Liver (tissue), 9 donors: ENCODE measurements around the gene CIB2. TPM values are rescaled to one million over a fixed set of nuclear protein-coding genes. Genes with fewer than 3 reads are reported as not detected.

Experiments
- DNase-seq: peaks from one replicate; pipeline ENCODE4 v3.0.0-alpha.2; 2017; ENCODE audit warnings: low spot score
- H3K27ac ChIP-seq, 2 donors: one replicate each; pipeline ENCODE4 v1.7.0; 2013; ENCODE audit warnings: inconsistent platforms in 2 of 2, low read length in 2 of 2, control low read depth in 1 of 2, low read depth in 1 of 2, mild to moderate bottlenecking in 1 of 2
- H3K27me3 ChIP-seq, 4 donors: one replicate each; pipeline versions ENCODE4 v1.6.1 to v1.7.0; 2013; ENCODE audit warnings: low read length in 3 of 4, inconsistent platforms in 1 of 4, mild to moderate bottlenecking in 1 of 4, moderate library complexity in 1 of 4; ENCODE audit not compliant: control insufficient read depth in 4 of 4, insufficient read depth in 4 of 4
- H3K36me3 ChIP-seq, 4 donors: one replicate each; pipeline versions ENCODE4 v1.6.1 to v1.7.0; 2013; ENCODE audit warnings: low read length in 3 of 4, mild to moderate bottlenecking in 3 of 4, low read depth in 1 of 4, moderate library complexity in 1 of 4; ENCODE audit not compliant: control insufficient read depth in 4 of 4, insufficient read depth in 3 of 4
- H3K4me1 ChIP-seq, 4 donors: one replicate each; pipeline versions ENCODE4 v1.6.1 to v1.7.0; 2013; ENCODE audit warnings: low read length in 3 of 4, mild to moderate bottlenecking in 3 of 4, moderate library complexity in 1 of 4; ENCODE audit not compliant: control insufficient read depth in 4 of 4, insufficient read depth in 4 of 4
- H3K4me3 ChIP-seq, 3 donors: one replicate each; pipeline versions ENCODE4 v1.6.1 to v1.7.0; 2013; ENCODE audit warnings: low read length in 3 of 3, control low read depth in 1 of 3, low read depth in 1 of 3, mild to moderate bottlenecking in 1 of 3
- H3K9ac ChIP-seq, 2 donors: one replicate each; pipeline ENCODE4 v1.7.0; 2013; ENCODE audit warnings: low read length in 2 of 2, mild to moderate bottlenecking in 2 of 2, moderate library complexity in 2 of 2, control low read depth in 1 of 2, low read depth in 1 of 2
- H3K9me3 ChIP-seq, 4 donors: one replicate each; pipeline versions ENCODE4 v1.6.1 to v1.7.0; 2013; ENCODE audit warnings: low read length in 3 of 4; ENCODE audit not compliant: control insufficient read depth in 4 of 4
- CTCF ChIP-seq: fragments of 150-350 bp; IDR thresholded peaks from 2 replicates; pipeline ENCODE4 v1.5.1; 2017; ENCODE audit warnings: improper control_type of control experiment, low read depth, low read length; ENCODE audit not compliant: missing input control
- HNF4A ChIP-seq, 2 donors: conservative IDR thresholded peaks; 2 replicates each; pipeline ENCODE4 v1.6.1; 2016; ENCODE audit warnings: antibody characterized with exemption in 2 of 2, mild to moderate bottlenecking in 2 of 2
- JUND ChIP-seq, 2 donors: IDR thresholded peaks; 2 replicates each; pipeline ENCODE4 v1.6.1; 2016; ENCODE audit warnings: antibody characterized with exemption in 2 of 2
- RAD21 ChIP-seq, 2 donors: IDR thresholded peaks; 2 replicates each; pipeline ENCODE4 v1.6.1; 2016; ENCODE audit warnings: antibody characterized with exemption in 2 of 2, mild to moderate bottlenecking in 2 of 2
- SP1 ChIP-seq: IDR thresholded peaks from 2 replicates; pipeline ENCODE4 v1.6.1; 2018; ENCODE audit warnings: antibody characterized with exemption, mild to moderate bottlenecking
- TAF1 ChIP-seq: conservative IDR thresholded peaks from 2 replicates; pipeline ENCODE4 v1.6.1; 2016; ENCODE audit warnings: antibody characterized with exemption, mild to moderate bottlenecking
- YY1 ChIP-seq: IDR thresholded peaks from 2 replicates; pipeline ENCODE4 v1.6.1; 2016; ENCODE audit warnings: antibody characterized with exemption, mild to moderate bottlenecking
- ZBTB33 ChIP-seq: IDR thresholded peaks from 2 replicates; pipeline ENCODE4 v1.6.1; 2016; ENCODE audit warnings: antibody characterized with exemption
- WGBS: extraction: QIAGEN DNeasy Blood & Tissue Kit; methylation state at CpG from one replicate; pipeline ENCODE4 v1.1.7; 2013; 5-methylcytosine and 5-hydroxymethylcytosine counted together
- polyA plus RNA-seq, 2 donors: library from polyadenylated mRNA; stranded (reverse) in 1 of 2; unstranded in 1 of 2; fragments of 200-250 nt in 1 of 2; fragments of >200 nt in 1 of 2; fragmentation: Nextera tagmentation in 1 of 2; extraction: Ambion mirVana in 1 of 2; gene quantifications; one replicate each; pipeline versions ENCODE4 v1.2.1 to v1.2.3, GENCODE V29; 2013 to 2015
- total RNA-seq, 2 donors: library from RNA; depleted of rRNA; stranded (reverse); fragments of >200 nt; gene quantifications; one replicate each; pipeline ENCODE4 v1.2.3, GENCODE V29; 2014
- TF ChIP-seq, protein P1 (sequence below): IDR thresholded peaks from 2 replicates; pipeline ENCODE4 v1.6.1; 2016; ENCODE audit warnings: antibody characterized with exemption, mild to moderate bottlenecking
- TF ChIP-seq, protein P2 (sequence below): IDR thresholded peaks from 2 replicates; pipeline ENCODE4 v1.6.1; 2016; ENCODE audit warnings: antibody characterized with exemption
- donor health status: healthy.
- donor health status: healthy.
- donor health status: healthy.
- donor health status: healthy.
- donor health status: healthy.

CIB2 gene
- total and polyA plus RNA-seq, 4 donors = 0.25 to 2.2 (median 0.53) TPM

DNA sequence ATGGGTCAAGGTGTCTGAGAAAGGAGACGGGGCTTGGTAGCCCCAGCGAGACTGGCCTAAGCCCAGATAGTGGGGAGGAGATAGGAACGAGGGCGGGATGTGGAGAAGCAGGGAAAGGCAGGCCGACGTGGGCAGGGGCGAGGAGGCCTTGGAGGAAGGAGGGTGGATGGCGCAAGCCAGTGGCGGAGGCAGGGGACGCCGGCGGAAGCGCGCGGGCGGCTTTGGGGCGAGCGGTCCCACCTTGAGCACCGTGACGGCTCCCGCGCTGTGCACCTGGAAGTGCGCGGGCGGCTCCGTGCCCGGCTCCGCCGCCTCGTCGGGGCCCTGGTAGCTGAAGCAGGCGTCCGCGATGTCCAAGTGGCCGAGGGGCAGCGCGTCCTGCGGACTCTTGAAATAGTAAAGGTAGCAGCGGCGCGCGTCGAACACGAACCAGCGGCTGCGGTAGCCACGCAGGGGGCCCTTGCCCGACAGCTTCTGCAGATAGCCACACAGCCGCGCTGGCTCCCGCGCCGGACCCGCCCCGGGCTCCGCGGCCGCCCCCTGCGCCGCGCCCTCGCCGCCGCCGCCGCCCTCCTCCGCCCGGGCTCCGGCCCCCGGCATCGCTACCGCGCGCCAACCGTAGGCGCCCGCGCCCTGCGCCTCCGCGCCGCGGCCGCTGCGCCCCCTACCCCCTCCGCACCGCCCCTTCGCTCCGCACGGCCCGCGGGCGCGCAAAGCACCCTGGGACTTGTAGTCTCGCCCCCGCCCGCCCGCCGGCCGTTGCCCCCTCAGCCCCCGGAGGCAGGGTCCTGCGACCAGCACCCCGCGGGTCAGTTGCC, 54.0 kb downstream of the CIB2 start, which contains the start of gene TBC1D2B:
Gene TBC1D2B (minus strand): TSS at position 659 of the 818 bp plus-strand sequence. CDS start 59 bp downstream, at position 600.
- TF ChIP-seq CTCF = peak; percentile 2
- no peak for TF ChIP-seq TAF1
- Histone ChIP-seq H3K4me3 (peak within 1 kb of the TSS; percentile 80 to 90 (median 85)), H3K27ac (peak within 1 kb of the TSS; percentile 78 to 90), H3K9me3 (no peaks in the 10 kb centered on the region), H3K36me3 (no peaks in the 10 kb centered on the region), H3K4me1 (peaks cover 1 to 29% (median 13%) of the 10 kb centered on the region in 4 donors), H3K9ac (peak within 1 kb of the TSS; percentile 84 to 90), H3K27me3 (no peaks in the 10 kb centered on the region)
- WGBS = under 1% methylated on average over 103 of the region's 104 CpGs
- DNase-seq = peak; percentile 66

DNA sequence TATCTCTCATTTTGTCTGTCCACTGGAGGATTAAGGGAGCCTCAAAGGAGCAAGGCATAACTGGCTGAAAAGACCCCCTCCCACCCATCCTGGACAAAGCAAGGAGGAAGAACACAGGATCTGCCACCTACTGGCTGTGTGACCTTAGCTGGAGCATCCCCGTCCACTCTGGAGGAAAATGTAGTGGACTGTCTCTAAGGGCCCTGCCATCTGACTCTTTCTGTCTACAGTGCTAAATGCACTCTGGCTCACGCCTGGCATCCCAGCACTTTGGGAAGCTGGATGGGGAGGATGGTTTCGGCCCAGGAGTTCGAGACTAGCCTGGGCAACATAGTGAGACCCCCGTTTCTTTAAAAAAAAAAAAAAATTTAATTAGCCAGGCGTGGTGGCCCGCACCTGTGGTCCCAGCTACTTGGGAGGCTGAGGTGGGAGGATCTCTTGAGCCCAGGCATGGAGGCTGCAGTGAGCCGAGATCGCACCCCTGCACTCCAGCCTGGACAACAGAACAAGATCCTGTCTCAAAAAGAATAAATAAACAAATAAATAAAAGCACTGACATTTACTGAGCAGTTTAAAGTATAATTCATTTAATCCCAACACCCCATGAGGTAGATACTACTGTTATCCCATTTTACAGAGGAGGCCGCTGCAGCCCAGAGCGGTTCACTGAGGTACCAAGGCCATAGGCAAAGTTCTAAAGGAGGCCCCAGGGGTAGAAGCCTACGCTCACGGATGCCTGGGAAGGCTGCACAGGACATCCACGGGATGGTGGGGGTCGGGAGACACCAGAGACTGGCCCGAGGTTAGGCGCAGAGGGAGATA, 54.8 kb downstream of the CIB2 start:
- Histone ChIP-seq H3K4me1 (peaks cover 1 to 33% (median 16%) of the 10 kb centered on the region in 4 donors), H3K4me3 (peak overlapping the region; percentile 80 to 90 (median 85)), H3K27ac (peak overlapping the region; percentile 78 to 90), H3K9ac (peak overlapping the region; percentile 84 to 90), H3K9me3 (no peaks in the 10 kb centered on the region), H3K36me3 (no peaks in the 10 kb centered on the region), H3K27me3 (no peaks in the 10 kb centered on the region)
- TF ChIP-seq RAD21 (IDR thresholded peaks at IDR 0.05) = peak in 1 of 2 donors; percentile 8
- TF ChIP-seq SP1 = no peak
- peak; percentile 22 for TF ChIP-seq CTCF
- TF ChIP-seq YY1 = no peak
- TF ChIP-seq JUND (IDR thresholded peaks at IDR 0.05) = no peak
- TF ChIP-seq, protein P1, sequence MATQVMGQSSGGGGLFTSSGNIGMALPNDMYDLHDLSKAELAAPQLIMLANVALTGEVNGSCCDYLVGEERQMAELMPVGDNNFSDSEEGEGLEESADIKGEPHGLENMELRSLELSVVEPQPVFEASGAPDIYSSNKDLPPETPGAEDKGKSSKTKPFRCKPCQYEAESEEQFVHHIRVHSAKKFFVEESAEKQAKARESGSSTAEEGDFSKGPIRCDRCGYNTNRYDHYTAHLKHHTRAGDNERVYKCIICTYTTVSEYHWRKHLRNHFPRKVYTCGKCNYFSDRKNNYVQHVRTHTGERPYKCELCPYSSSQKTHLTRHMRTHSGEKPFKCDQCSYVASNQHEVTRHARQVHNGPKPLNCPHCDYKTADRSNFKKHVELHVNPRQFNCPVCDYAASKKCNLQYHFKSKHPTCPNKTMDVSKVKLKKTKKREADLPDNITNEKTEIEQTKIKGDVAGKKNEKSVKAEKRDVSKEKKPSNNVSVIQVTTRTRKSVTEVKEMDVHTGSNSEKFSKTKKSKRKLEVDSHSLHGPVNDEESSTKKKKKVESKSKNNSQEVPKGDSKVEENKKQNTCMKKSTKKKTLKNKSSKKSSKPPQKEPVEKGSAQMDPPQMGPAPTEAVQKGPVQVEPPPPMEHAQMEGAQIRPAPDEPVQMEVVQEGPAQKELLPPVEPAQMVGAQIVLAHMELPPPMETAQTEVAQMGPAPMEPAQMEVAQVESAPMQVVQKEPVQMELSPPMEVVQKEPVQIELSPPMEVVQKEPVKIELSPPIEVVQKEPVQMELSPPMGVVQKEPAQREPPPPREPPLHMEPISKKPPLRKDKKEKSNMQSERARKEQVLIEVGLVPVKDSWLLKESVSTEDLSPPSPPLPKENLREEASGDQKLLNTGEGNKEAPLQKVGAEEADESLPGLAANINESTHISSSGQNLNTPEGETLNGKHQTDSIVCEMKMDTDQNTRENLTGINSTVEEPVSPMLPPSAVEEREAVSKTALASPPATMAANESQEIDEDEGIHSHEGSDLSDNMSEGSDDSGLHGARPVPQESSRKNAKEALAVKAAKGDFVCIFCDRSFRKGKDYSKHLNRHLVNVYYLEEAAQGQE = peak; percentile 8
- TF ChIP-seq, protein P2, sequence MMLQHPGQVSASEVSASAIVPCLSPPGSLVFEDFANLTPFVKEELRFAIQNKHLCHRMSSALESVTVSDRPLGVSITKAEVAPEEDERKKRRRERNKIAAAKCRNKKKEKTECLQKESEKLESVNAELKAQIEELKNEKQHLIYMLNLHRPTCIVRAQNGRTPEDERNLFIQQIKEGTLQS = no peak
- TF ChIP-seq ZBTB33 = no peak
- TF ChIP-seq HNF4A (conservative IDR thresholded peaks at IDR 0.05) = no peak
- no peak for DNase-seq
- WGBS = 30% methylated on average over 17 of the region's 17 CpGs
